Small intestine (tissue), 7 donors: Measurements from ENCODE around the gene NACAD. TPM values are rescaled to one million over a fixed set of nuclear protein-coding genes. Genes with fewer than 3 reads are reported as not detected.

Source experiments
- DNase-seq, 2 donors: peaks; one replicate each; pipeline versions ENCODE4 v3.0.0 to v3.0.0-alpha.2; 2013
- FAIRE-seq: peaks from 2 replicates; lab custom pipeline; 2012; peaks lifted over from hg19 to GRCh38; lab: Jason Lieb, UNC
- H3K27ac ChIP-seq, 3 donors: one replicate each; pipeline ENCODE4 v1.5.1; 2013; ENCODE audit warnings: low read length in 2 of 3, mild to moderate bottlenecking in 2 of 3, control low read depth in 1 of 3, inconsistent platforms in 1 of 3, low read depth in 1 of 3, moderate library complexity in 1 of 3
- H3K27me3 ChIP-seq, 3 donors: one replicate each; pipeline ENCODE4 v1.6.1; 2013; ENCODE audit warnings: low read length in 3 of 3, inconsistent platforms in 1 of 3; ENCODE audit not compliant: control insufficient read depth in 3 of 3, insufficient read depth in 3 of 3
- H3K36me3 ChIP-seq, 3 donors: one replicate each; pipeline ENCODE4 v1.6.1; 2013; ENCODE audit warnings: low read length in 3 of 3, inconsistent platforms in 1 of 3, low read depth in 1 of 3, mild to moderate bottlenecking in 1 of 3, moderate library complexity in 1 of 3; ENCODE audit not compliant: control insufficient read depth in 3 of 3, insufficient read depth in 2 of 3
- H3K4me1 ChIP-seq, 3 donors: one replicate each; pipeline ENCODE4 v1.6.1; 2013; ENCODE audit warnings: low read length in 2 of 3, inconsistent platforms in 1 of 3, low read depth in 1 of 3, mild to moderate bottlenecking in 1 of 3, moderate library complexity in 1 of 3; ENCODE audit not compliant: control insufficient read depth in 3 of 3, insufficient read depth in 2 of 3
- H3K4me3 ChIP-seq, 3 donors: one replicate each; pipeline ENCODE4 v1.5.1; 2013; ENCODE audit warnings: low read length in 3 of 3, control low read depth in 1 of 3, inconsistent platforms in 1 of 3, low read depth in 1 of 3, mild to moderate bottlenecking in 1 of 3, moderate library complexity in 1 of 3
- H3K9me3 ChIP-seq, 2 donors: one replicate each; pipeline ENCODE4 v1.6.1; 2013; ENCODE audit warnings: low read depth in 1 of 2, low read length in 1 of 2; ENCODE audit not compliant: control insufficient read depth in 2 of 2, insufficient read depth in 1 of 2
- WGBS, 3 donors: extraction: QIAGEN DNeasy Blood & Tissue Kit; methylation state at CpG; one replicate each; pipeline ENCODE4 v1.1.7; 2013; 5-methylcytosine and 5-hydroxymethylcytosine counted together
- polyA plus RNA-seq, 4 donors: library from polyadenylated mRNA; stranded (reverse) in 3 of 4; unstranded in 1 of 4; fragments of 200-250 nt in 3 of 4; fragments of 120-200 nt in 1 of 4; gene quantifications; one replicate each; pipeline versions ENCODE4 v1.2.1 to v1.2.3, GENCODE V29; 2013
- donor health status: healthy with polysubstance abuse.
- donor health status: control.
- donor health status: control.
- donor health status: Bipolar disorder and iron deficiency.
- donor health status: healthy.

Gene NACAD
- polyA plus RNA-seq, 4 donors = 0.22 to 2.9 (median 1.1) TPM

DNA sequence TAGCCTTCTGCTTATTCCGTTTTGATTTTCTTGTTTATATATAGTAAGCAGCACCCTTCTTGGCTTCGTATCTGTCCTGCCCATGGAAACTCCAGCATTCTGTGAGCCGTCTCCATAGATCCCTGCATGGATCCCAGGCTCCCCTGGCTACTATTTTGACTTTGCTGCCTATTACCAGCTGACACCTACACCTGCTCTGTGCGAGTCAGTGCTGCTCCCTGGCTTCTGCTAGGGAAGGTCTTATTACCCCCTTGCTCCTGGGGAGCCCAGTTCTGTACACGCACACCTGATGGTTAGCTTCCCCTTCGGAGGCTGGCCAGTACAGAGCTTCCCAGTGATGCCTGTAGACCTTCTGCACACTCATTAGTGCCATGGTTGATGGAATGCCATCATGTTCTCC, 35.4 kb downstream of the NACAD start:
- H3K27ac ChIP-seq = no peak overlapping the region
- no peak overlapping the region for H3K4me3 ChIP-seq
- H3K4me1 ChIP-seq = no peaks in the 10 kb centered on the region
- FAIRE-seq = no peak
- no peaks in the 10 kb centered on the region for H3K27me3 ChIP-seq
- no peaks in the 10 kb centered on the region for H3K9me3 ChIP-seq
- WGBS, 3 donors = 62 to 97% (median 76%) methylated on average over 6 of the region's 6 CpGs
- no peak for DNase-seq
- peaks cover 0 to 23% (median 3%) of the 10 kb centered on the region in 3 donors for H3K36me3 ChIP-seq

DNA sequence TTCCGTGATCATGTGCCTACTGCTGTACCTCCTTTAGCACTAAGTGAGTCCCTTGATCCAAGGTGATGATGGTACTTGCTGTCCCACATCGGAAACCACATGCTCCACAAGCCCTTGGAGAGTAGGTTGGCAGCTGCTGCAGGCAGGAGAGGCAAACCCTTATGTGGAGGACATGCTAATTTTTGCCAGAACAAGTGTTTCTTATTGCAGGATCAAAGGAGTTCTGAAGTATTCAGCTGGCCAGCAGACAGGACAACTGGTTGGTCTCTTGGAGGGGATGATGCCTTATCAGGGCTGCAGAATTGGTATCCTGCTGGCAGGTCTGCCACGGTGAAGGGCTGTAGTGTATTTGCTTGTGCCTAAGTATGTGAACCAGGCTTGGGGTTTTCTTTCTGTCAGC, 36.8 kb downstream of the NACAD start:
- no peak for DNase-seq
- H3K36me3 ChIP-seq = peaks cover 0 to 25% (median 3%) of the 10 kb centered on the region in 3 donors
- FAIRE-seq = no peak
- H3K27me3 ChIP-seq = no peaks in the 10 kb centered on the region
- 83 to 96% (median 89%) methylated on average over 3 of the region's 3 CpGs for whole genome bisulfite sequencing, 3 donors
- H3K27ac ChIP-seq = no peak overlapping the region
- H3K9me3 ChIP-seq = no peaks in the 10 kb centered on the region
- H3K4me1 ChIP-seq = no peaks in the 10 kb centered on the region
- no peak overlapping the region for H3K4me3 ChIP-seq

DNA sequence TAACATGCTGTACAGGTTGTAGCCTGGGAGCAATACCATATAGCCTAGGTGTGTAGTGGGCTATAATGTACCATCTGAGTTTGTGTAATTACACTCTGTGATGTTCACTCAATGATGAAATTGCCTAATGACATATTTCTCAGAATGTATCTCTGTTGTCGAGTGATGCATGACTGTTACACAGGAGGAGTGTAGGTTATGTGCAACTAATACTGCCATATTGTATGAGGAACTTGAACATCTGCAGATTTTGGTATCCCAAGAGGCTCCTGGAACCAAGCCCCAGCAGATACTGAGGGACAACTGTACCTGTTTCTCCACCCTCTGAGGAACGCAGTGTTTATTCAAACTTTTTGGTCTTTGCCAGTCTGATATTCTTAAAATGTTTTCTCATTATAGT, 38.6 kb downstream of the NACAD start:
- Histone ChIP-seq H3K9me3 (no peaks in the 10 kb centered on the region), H3K27ac (no peak overlapping the region), H3K4me3 (no peak overlapping the region), H3K36me3 (peaks cover 0 to 25% (median 3%) of the 10 kb centered on the region in 3 donors), H3K27me3 (no peaks in the 10 kb centered on the region), H3K4me1 (no peaks in the 10 kb centered on the region)
- 91 to 98% (median 92%) methylated on average over 2 of the region's 2 CpGs for WGBS, 3 donors
- DNase-seq (no peak), FAIRE-seq (no peak)

DNA sequence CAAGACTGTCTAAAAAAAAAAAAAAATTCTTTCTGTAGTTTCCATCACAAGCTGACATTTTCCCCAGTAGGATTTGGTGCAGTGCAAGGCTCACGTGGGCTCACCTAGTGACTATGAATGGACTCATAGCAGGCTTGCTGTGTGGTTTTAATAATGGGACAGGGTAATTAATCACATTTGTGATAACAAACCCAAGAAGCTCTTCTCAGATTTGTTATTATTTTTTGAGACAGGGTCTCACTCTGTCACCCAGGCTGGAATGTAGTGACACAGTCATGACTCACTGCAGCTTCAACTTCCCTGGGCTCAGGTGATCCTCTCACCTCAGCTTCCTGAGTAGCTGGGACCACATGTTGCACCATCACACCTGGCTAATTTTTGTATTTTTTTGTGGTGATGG, 40.0 kb downstream of the NACAD start:
- Histone ChIP-seq H3K36me3 (peaks cover 0 to 25% (median 4%) of the 10 kb centered on the region in 3 donors), H3K4me1 (no peaks in the 10 kb centered on the region), H3K27ac (no peak overlapping the region), H3K9me3 (no peaks in the 10 kb centered on the region), H3K4me3 (no peak overlapping the region), H3K27me3 (no peaks in the 10 kb centered on the region)
- no peak for DNase-seq
- WGBS, 3 donors = 91 to 100% (median 100%) methylated on average over 1 of the region's 1 CpG
- no peak for FAIRE-seq

DNA sequence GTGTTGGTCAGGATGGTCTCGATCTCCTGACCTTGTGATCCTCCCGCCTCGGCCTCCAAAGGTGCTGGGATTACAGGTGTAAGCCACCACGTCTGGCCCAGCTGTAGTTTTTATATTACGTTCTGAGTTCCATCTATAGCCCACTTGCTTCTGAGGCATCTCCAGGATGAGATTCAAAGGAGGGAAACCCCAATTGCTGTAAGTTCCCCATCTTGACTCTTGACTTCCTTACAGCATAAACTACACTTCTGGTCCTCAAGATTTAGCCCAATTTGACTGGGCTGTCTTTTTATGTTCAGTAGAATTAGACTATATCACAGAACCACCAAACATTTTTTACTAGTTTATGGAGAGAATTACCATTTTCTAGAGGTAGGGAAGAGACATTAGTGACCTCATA, 44.4 kb downstream of the NACAD start:
- H3K4me3 ChIP-seq = no peak overlapping the region
- H3K27me3 ChIP-seq = no peaks in the 10 kb centered on the region
- 74 to 93% (median 77%) methylated on average over 5 of the region's 5 CpGs for WGBS, 3 donors
- FAIRE-seq = no peak
- H3K9me3 ChIP-seq = no peaks in the 10 kb centered on the region
- peaks cover 2 to 22% (median 3%) of the 10 kb centered on the region in 3 donors for H3K36me3 ChIP-seq
- no peak overlapping the region for H3K27ac ChIP-seq
- no peaks in the 10 kb centered on the region for H3K4me1 ChIP-seq
- DNase-seq = no peak

DNA sequence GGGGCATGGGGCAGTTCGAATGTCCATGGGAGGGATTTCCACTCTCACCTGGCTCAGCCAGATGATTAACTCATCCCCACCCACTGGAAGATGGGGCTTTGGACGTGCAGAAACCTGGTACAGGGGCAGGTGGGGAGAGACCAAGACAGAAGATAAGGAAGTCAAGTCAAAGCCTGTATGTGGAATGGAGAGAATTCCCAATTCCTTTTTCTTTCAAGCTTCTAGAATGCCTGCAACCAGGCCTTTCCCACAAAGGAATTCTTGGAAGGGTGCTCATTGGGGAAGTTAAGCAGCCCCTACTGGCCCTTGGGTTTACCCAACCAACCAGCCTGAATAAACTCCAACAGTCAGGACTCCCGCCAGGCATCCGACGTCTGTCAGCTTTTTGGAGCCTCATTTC, 49.7 kb downstream of the NACAD start:
- Histone ChIP-seq H3K36me3 (peaks cover 5 to 20% (median 7%) of the 10 kb centered on the region in 3 donors), H3K4me1 (peaks cover 1 to 6% (median 5%) of the 10 kb centered on the region in 3 donors), H3K9me3 (no peaks in the 10 kb centered on the region), H3K4me3 (no peak overlapping the region), H3K27me3 (no peaks in the 10 kb centered on the region), H3K27ac (no peak overlapping the region)
- 90 to 97% (median 95%) methylated on average over 5 of the region's 5 CpGs for WGBS, 3 donors
- FAIRE-seq = no peak
- no peak for DNase-seq

DNA sequence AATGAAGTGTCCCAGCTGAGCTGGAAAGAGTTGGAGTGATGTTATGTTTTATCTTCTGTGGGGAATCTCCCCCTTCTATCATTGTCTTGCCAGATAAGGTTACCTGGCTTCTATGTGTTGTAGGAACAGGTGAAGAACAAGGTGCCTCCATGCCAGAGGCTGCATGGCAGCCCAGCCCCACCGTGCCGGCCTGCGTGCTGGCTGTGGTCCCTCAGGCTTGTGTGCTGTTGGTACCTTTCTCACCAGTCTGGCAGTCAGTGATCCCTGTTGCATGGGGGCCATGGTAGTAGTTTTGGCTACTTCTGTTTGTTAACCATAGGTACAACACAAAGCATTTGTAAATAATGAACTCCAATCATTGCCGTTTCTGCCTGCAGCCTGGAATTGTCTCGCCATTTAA, 50.9 kb downstream of the NACAD start:
- Histone ChIP-seq H3K27ac (no peak overlapping the region), H3K4me1 (peaks cover 1 to 9% (median 5%) of the 10 kb centered on the region in 3 donors), H3K27me3 (no peaks in the 10 kb centered on the region), H3K9me3 (no peaks in the 10 kb centered on the region), H3K4me3 (no peak overlapping the region), H3K36me3 (peaks cover 3 to 22% (median 7%) of the 10 kb centered on the region in 3 donors)
- no peak for DNase-seq
- no peak for FAIRE-seq
- WGBS, 3 donors = 94 to 97% (median 97%) methylated on average over 5 of the region's 5 CpGs

- H3K4me1 ChIP-seq = peaks cover 1 to 9% (median 5%) of the 10 kb centered on the region in 3 donors
- H3K36me3 ChIP-seq = peaks cover 3 to 24% (median 7%) of the 10 kb centered on the region in 3 donors
- no peak for FAIRE-seq
- no peak for DNase-seq
- H3K4me3 ChIP-seq = no peak overlapping the region
- H3K27ac ChIP-seq = no peak overlapping the region
- no peaks in the 10 kb centered on the region for H3K27me3 ChIP-seq
- H3K9me3 ChIP-seq = no peaks in the 10 kb centered on the region
- 72 to 77% (median 74%) methylated on average over 8 of the region's 8 CpGs for WGBS, 3 donors
These were observed 52.0 kb downstream of the NACAD start for GRCh38 chr7:45036796-45037195.

GRCh38 chr7:45036317-45036716, 52.5 kb downstream of the NACAD start:
- Histone ChIP-seq H3K27me3 (no peaks in the 10 kb centered on the region), H3K4me1 (peaks cover 1 to 9% (median 5%) of the 10 kb centered on the region in 3 donors), H3K27ac (no peak overlapping the region), H3K9me3 (no peaks in the 10 kb centered on the region), H3K36me3 (peaks cover 3 to 20% (median 4%) of the 10 kb centered on the region in 3 donors), H3K4me3 (no peak overlapping the region)
- FAIRE-seq = no peak
- WGBS, 3 donors = 15 to 46% (median 38%) methylated on average over 3 of the region's 3 CpGs
- DNase-seq = peak in 1 of 2 donors; percentile 31
